Brain microvascular endothelial cell (primary cell): ENCODE measurements around the gene TAS2R7.
A peak's percentile ranks its signal among the peaks of the same experiment; 100 is the strongest.

ENCODE experiments used
- DNase-seq: peaks from one replicate; pipeline ENCODE4 v3.0.0-alpha.2; 2020
- H3K27ac ChIP-seq: fragments of 250-450 bp; sonication (Bioruptor Pico); 2 replicates; pipeline ENCODE4 v1.5.1; 2020; ENCODE audit warnings: mild to moderate bottlenecking, moderate library complexity
- H3K27me3 ChIP-seq: fragments of 250-450 bp; sonication (Bioruptor Pico); replicated peaks from 2 replicates; pipeline ENCODE4 v1.5.1; 2020; ENCODE audit warnings: mild to moderate bottlenecking
- H3K36me3 ChIP-seq: fragments of 250-450 bp; sonication (Bioruptor Pico); replicated peaks from 2 replicates; pipeline ENCODE4 v1.5.1; 2020; ENCODE audit warnings: mild to moderate bottlenecking
- H3K4me3 ChIP-seq: 2 replicates; pipeline ENCODE4 v1.5.1; 2011; ENCODE audit warnings: low read depth, mild to moderate bottlenecking, control low read depth, low read length, moderate library complexity
- CTCF ChIP-seq: IDR thresholded peaks from 2 replicates; pipeline ENCODE4 v1.5.1; 2011; ENCODE audit warnings: low read depth, mild to moderate bottlenecking, moderate library complexity, low read length, control low read depth, inconsistent platforms; ENCODE audit errors: missing control alignments
- in situ Hi-C: cut with HindIII; loops from 2 replicates; pipeline ENCODE4 v1.10.0; 2017; ENCODE audit warnings: low sequenced_read_pairs, low pct_ligation_motif_present

TAS2R7 gene

GRCh38 chr12:10771132-10771733 is 31.2 kb downstream of the TAS2R7 start:
- in situ Hi-C loops = no loop called here
- H3K27ac ChIP-seq = no peak overlapping the region
- no peaks in the 10 kb centered on the region for H3K36me3 ChIP-seq
- peak; percentile 18 for DNase-seq
- TF ChIP-seq CTCF = peak; percentile 41
- H3K4me3 ChIP-seq = no peak overlapping the region
- peaks cover 4% of the 10 kb centered on the region for H3K27me3 ChIP-seq

- DNase-seq = no peak
- H3K4me3 ChIP-seq = no peak overlapping the region
- H3K27ac ChIP-seq = no peak overlapping the region
- in situ Hi-C loops = no loop called here
- no peaks in the 10 kb centered on the region for H3K36me3 ChIP-seq
- TF ChIP-seq CTCF = no peak
- H3K27me3 ChIP-seq = no peaks in the 10 kb centered on the region
Measured at GRCh38 chr12:10759657-10760056, 42.8 kb downstream of the TAS2R7 start.

- TF ChIP-seq CTCF = no peak
- no peak for DNase-seq
- H3K36me3 ChIP-seq = no peaks in the 10 kb centered on the region
- H3K4me3 ChIP-seq = no peak overlapping the region
- no peak overlapping the region for H3K27ac ChIP-seq
- no peaks in the 10 kb centered on the region for H3K27me3 ChIP-seq
- in situ Hi-C loops = no loop called here
Measured at GRCh38 chr12:10756194-10756593, 46.2 kb downstream of the TAS2R7 start.

GRCh38 chr12:10753059-10753458 is 49.4 kb downstream of the TAS2R7 start:
- Histone ChIP-seq H3K27me3 (no peaks in the 10 kb centered on the region), H3K36me3 (no peaks in the 10 kb centered on the region), H3K27ac (no peak overlapping the region), H3K4me3 (no peak overlapping the region)
- in situ Hi-C loops = no loop called here
- no peak for TF ChIP-seq CTCF
- DNase-seq = peak; percentile 31
